A549 (cell line): ENCODE results near the gene AGRP. TPM values are rescaled to one million over a fixed set of nuclear protein-coding genes. Genes with fewer than 3 reads are reported as not detected.

Source experiments
- ATAC-seq, 2 experiments: fragments of 200-7000 bp in 1 of 2; fragments of >200 bp in 1 of 2; cut with Nextera tagmentation in 1 of 2; cut with Tn5 transposase in 1 of 2; 3 replicates each; pipeline versions ENCODE4 v1.8.0 to v1.9.1; 2018 to 2020; ENCODE audit warnings: mild to moderate bottlenecking in 1 of 2, moderate library complexity in 1 of 2
- CTCF ChIA-PET: fragments of 300-600 bp; sonication (Branson Sonifier 250); formaldehyde crosslinking; extraction: SDS; loops from one replicate; lab custom pipeline; 2021; ENCODE audit warnings: antibody characterized with exemption, inconsistent platforms; lab: Yijun Ruan, JAX
- POLR2A ChIA-PET: fragments of 350-600 bp; formaldehyde crosslinking; extraction: SDS; loops from one replicate; lab custom pipeline; 2021; ENCODE audit warnings: antibody characterized with exemption, inconsistent platforms; lab: Yijun Ruan, JAX
- DNase-seq, 2 experiments: peaks; one replicate each; pipeline versions ENCODE4 v3.0.0 to v3.0.0-alpha.2; 2011 to 2016; ENCODE audit warnings: low read depth in 1 of 2, low spot score in 1 of 2
- FAIRE-seq: peaks from 2 replicates; lab custom pipeline; 2011; peaks lifted over from hg19 to GRCh38; lab: Jason Lieb, UNC
- H3K27ac ChIP-seq, 2 experiments: fragments of >200 bp; sonication (Bioruptor Twin); formaldehyde crosslinking; 3 replicates each; pipeline ENCODE4 v1.5.1; 2016 to 2017
- H3K4me1 ChIP-seq: fragments of >200 bp; sonication (Bioruptor Twin); formaldehyde crosslinking; 3 replicates; pipeline ENCODE4 v1.6.1; 2016
- H3K4me2 ChIP-seq: fragments of >200 bp; sonication (Bioruptor Twin); formaldehyde crosslinking; 3 replicates; pipeline ENCODE4 v1.6.1; 2016
- H3K4me3 ChIP-seq: fragments of >200 bp; sonication (Bioruptor Twin); formaldehyde crosslinking; 3 replicates; pipeline ENCODE4 v1.5.1; 2016
- H3K9me3 ChIP-seq: fragments of >200 bp; sonication (Bioruptor Twin); formaldehyde crosslinking; 3 replicates; pipeline ENCODE4 v1.6.1; 2016
- BHLHE40 ChIP-seq: IDR thresholded peaks from 2 replicates; pipeline ENCODE4 v1.6.1; 2012; ENCODE audit warnings: low read depth, low read length, inconsistent platforms
- CEBPB ChIP-seq, 2 experiments: fragments of >200 bp in 1 of 2; sonication (Bioruptor Twin) in 1 of 2; formaldehyde crosslinking in 1 of 2; IDR thresholded peaks; 2 replicates each; pipeline ENCODE4 v1.6.1; 2012 to 2016
- CHD2 ChIP-seq: fragments of 150-350 bp; IDR thresholded peaks from 2 replicates; pipeline ENCODE4 v1.6.1; 2014; ENCODE audit warnings: low read length; ENCODE audit not compliant: partially characterized antibody
- CHD4 ChIP-seq: fragments of 200-600 bp; sonication (generic); IDR thresholded peaks from 2 replicates; pipeline ENCODE4 v1.6.1; 2016; ENCODE audit warnings: antibody characterized with exemption, mild to moderate bottlenecking, borderline replicate concordance
- EHMT2 ChIP-seq: fragments of 200-600 bp; sonication (generic); IDR thresholded peaks from 2 replicates; pipeline ENCODE4 v1.6.1; 2016; ENCODE audit warnings: antibody characterized with exemption, low read depth, mild to moderate bottlenecking, moderate library complexity
- EP300 ChIP-seq, 2 experiments: fragments of >200 bp; sonication (Bioruptor Twin); formaldehyde crosslinking; IDR thresholded peaks; 2 replicates in 1 of 2; 3 replicates in 1 of 2; pipeline ENCODE4 v1.6.1; 2016 to 2017
- HOXB13 ChIP-seq: fragments of 250-450 bp; sonication (Bioruptor Pico); IDR thresholded peaks from 2 replicates; pipeline ENCODE4 v1.5.0; 2020; ENCODE audit warnings: low read depth, mild to moderate bottlenecking, moderate library complexity
- MAFK ChIP-seq: fragments of 450-650 bp; IDR thresholded peaks from 2 replicates; pipeline ENCODE4 v1.6.1; 2014; ENCODE audit not compliant: partially characterized antibody
- NFE2L2 ChIP-seq: fragments of 150-350 bp; conservative IDR thresholded peaks from 2 replicates; pipeline ENCODE4 v1.6.1; 2014; ENCODE audit warnings: low read length
- RAD21 ChIP-seq, 2 experiments: fragments of >200 bp in 1 of 2; sonication (Bioruptor Twin) in 1 of 2; formaldehyde crosslinking in 1 of 2; IDR thresholded peaks in 1 of 2; conservative IDR thresholded peaks in 1 of 2; 2 replicates in 1 of 2; 3 replicates in 1 of 2; pipeline ENCODE4 v1.6.1; 2012 to 2018; ENCODE audit warnings: inconsistent platforms in 1 of 2
- RCOR1 ChIP-seq: fragments of 150-350 bp; IDR thresholded peaks from 2 replicates; pipeline ENCODE4 v1.6.1; 2014; ENCODE audit warnings: antibody characterized with exemption, low read length, low read depth
- SMC3 ChIP-seq: fragments of >200 bp; sonication (Bioruptor Twin); formaldehyde crosslinking; IDR thresholded peaks from 3 replicates; pipeline ENCODE4 v1.6.1; 2018; ENCODE audit warnings: inconsistent platforms
- ZFP36 ChIP-seq: fragments of 450-650 bp; IDR thresholded peaks from 2 replicates; pipeline ENCODE4 v1.6.1; 2014; ENCODE audit warnings: borderline replicate concordance; ENCODE audit not compliant: partially characterized antibody
- WGBS: methylation state at CpG from one replicate; pipeline ENCODE4 v1.1.6; 2017; ENCODE audit errors: missing lambda C conversion rate; 5-methylcytosine and 5-hydroxymethylcytosine counted together
- polyA plus RNA-seq, 4 experiments: library from polyadenylated mRNA; depleted of rRNA in 3 of 4; stranded (reverse); fragments of >200 nt; fragmentation: RNase III in 1 of 4; extraction: RNeasy Plus Mini Kit Qiagen cat#74134 plus additional on column Dnase treatment in 1 of 4; gene quantifications; 2 replicates in 3 of 4; 3 replicates in 1 of 4; pipeline ENCODE4 v1.2.3, GENCODE V29; 2011 to 2017
- TF ChIP-seq, protein P1 (sequence below): fragments of 250-450 bp; sonication (Bioruptor Pico); IDR thresholded peaks from 2 replicates; pipeline ENCODE4 v1.5.0; 2021; ENCODE audit warnings: mild to moderate bottlenecking, moderate library complexity, borderline replicate concordance
- TF ChIP-seq, protein P2 (sequence below): fragments of >200 bp; sonication (Bioruptor Twin); formaldehyde crosslinking; IDR thresholded peaks from 3 replicates; pipeline ENCODE4 v1.6.1; 2016
- TF ChIP-seq, protein P3 (sequence below): fragments of >200 bp; sonication (Bioruptor Twin); formaldehyde crosslinking; IDR thresholded peaks from 3 replicates; pipeline ENCODE4 v1.5.1; 2016
- TF ChIP-seq, protein P4 (sequence below): IDR thresholded peaks from 2 replicates; pipeline ENCODE4 v1.6.1; 2012; ENCODE audit warnings: low read depth, borderline replicate concordance
- TF ChIP-seq, protein P5 (sequence below): fragments of >200 bp; sonication (Bioruptor Twin); formaldehyde crosslinking; IDR thresholded peaks from 2 replicates; pipeline ENCODE4 v1.6.1; 2016

AGRP gene
- polyA plus RNA-seq, 2 of the 4 experiments (the other 2 are of a cell fraction): not detected

GRCh38 chr16:67463691-67464090 is 19.7 kb downstream of the AGRP start:
- DNase-seq: no peak
- H3K4me1 ChIP-seq: peaks cover 17% of the 10 kb centered on the region; the same call in 2 of the 3 replicates
- no peaks in the 10 kb centered on the region for H3K9me3 ChIP-seq
- no peak for ATAC-seq
- FAIRE-seq: no peak
- CTCF ChIA-PET: interaction anchor here (1.4 to 13.1 kb wide), 6 partner anchors 12 to 137 kb away, joined by 4 to 176 read pairs (median 30); partner anchors contain the start of genes KCTD19 and LRRC36
- H3K4me2 ChIP-seq: no peak overlapping the region
- TF ChIP-seq MAFK (no peak), CHD2 (no peak), HOXB13 (CRISPR knock-in tag) (no peak), NFE2L2 (no peak), RAD21 (conservative IDR thresholded peaks at IDR 0.05 in 1 of 2, IDR thresholded peaks at IDR 0.05 in 1 of 2) (no peak), BHLHE40 (no peak), CHD4 (no peak), SMC3 (no peak), RCOR1 (no peak), EP300 (IDR thresholded peaks at IDR 0.05) (no peak), CEBPB (IDR thresholded peaks at IDR 0.05) (no peak), EHMT2 (no peak), ZFP36 (no peak)
- TF ChIP-seq, protein P1, sequence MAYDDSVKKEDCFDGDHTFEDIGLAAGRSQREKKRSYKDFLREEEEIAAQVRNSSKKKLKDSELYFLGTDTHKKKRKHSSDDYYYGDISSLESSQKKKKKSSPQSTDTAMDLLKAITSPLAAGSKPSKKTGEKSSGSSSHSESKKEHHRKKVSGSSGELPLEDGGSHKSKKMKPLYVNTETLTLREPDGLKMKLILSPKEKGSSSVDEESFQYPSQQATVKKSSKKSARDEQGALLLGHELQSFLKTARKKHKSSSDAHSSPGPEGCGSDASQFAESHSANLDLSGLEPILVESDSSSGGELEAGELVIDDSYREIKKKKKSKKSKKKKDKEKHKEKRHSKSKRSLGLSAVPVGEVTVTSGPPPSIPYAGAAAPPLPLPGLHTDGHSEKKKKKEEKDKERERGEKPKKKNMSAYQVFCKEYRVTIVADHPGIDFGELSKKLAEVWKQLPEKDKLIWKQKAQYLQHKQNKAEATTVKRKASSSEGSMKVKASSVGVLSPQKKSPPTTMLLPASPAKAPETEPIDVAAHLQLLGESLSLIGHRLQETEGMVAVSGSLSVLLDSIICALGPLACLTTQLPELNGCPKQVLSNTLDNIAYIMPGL (CRISPR knock-in tag): no peak
- TF ChIP-seq, protein P2, sequence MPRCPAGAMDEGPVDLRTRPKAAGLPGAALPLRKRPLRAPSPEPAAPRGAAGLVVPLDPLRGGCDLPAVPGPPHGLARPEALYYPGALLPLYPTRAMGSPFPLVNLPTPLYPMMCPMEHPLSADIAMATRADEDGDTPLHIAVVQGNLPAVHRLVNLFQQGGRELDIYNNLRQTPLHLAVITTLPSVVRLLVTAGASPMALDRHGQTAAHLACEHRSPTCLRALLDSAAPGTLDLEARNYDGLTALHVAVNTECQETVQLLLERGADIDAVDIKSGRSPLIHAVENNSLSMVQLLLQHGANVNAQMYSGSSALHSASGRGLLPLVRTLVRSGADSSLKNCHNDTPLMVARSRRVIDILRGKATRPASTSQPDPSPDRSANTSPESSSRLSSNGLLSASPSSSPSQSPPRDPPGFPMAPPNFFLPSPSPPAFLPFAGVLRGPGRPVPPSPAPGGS: no peak
- TF ChIP-seq, protein P3, sequence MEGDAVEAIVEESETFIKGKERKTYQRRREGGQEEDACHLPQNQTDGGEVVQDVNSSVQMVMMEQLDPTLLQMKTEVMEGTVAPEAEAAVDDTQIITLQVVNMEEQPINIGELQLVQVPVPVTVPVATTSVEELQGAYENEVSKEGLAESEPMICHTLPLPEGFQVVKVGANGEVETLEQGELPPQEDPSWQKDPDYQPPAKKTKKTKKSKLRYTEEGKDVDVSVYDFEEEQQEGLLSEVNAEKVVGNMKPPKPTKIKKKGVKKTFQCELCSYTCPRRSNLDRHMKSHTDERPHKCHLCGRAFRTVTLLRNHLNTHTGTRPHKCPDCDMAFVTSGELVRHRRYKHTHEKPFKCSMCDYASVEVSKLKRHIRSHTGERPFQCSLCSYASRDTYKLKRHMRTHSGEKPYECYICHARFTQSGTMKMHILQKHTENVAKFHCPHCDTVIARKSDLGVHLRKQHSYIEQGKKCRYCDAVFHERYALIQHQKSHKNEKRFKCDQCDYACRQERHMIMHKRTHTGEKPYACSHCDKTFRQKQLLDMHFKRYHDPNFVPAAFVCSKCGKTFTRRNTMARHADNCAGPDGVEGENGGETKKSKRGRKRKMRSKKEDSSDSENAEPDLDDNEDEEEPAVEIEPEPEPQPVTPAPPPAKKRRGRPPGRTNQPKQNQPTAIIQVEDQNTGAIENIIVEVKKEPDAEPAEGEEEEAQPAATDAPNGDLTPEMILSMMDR: no peak
- TF ChIP-seq, protein P4, sequence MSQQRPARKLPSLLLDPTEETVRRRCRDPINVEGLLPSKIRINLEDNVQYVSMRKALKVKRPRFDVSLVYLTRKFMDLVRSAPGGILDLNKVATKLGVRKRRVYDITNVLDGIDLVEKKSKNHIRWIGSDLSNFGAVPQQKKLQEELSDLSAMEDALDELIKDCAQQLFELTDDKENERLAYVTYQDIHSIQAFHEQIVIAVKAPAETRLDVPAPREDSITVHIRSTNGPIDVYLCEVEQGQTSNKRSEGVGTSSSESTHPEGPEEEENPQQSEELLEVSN: no peak
- TF ChIP-seq, protein P5, sequence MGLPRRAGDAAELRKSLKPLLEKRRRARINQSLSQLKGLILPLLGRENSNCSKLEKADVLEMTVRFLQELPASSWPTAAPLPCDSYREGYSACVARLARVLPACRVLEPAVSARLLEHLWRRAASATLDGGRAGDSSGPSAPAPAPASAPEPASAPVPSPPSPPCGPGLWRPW: no peak
- TF ChIP-seq, all 56 proteins: peak for 0
- no peak overlapping the region for H3K4me3 ChIP-seq
- no peak overlapping the region for H3K27ac ChIP-seq
- POLR2A ChIA-PET: no interaction called here
- 78% methylated on average over 4 of the region's 4 CpGs for WGBS

- CTCF ChIA-PET: interaction anchor here (1.4 to 13.1 kb wide), 6 partner anchors 12 to 137 kb away, joined by 4 to 176 read pairs (median 22); partner anchors contain the start of genes KCTD19 and LRRC36
- Histone ChIP-seq H3K4me1 (peaks cover 17% of the 10 kb centered on the region; the same call in 2 of the 3 replicates), H3K4me3 (no peak overlapping the region)
- ATAC-seq: no peak
- 87% methylated on average over 5 of the region's 5 CpGs for WGBS
- peak; percentile 64 for TF ChIP-seq MAFK
- TF ChIP-seq, protein P3: no peak
- TF ChIP-seq, all 56 proteins: peak for 1
- no peak overlapping the region for H3K4me2 ChIP-seq
- DNase-seq: no peak
- no peaks in the 10 kb centered on the region for H3K9me3 ChIP-seq
- FAIRE-seq: no peak
- no peak overlapping the region; a peak in 1 of 6 replicates for H3K27ac ChIP-seq
- POLR2A ChIA-PET: no interaction called here
These were observed 20.3 kb downstream of the AGRP start for GRCh38 chr16:67463059-67463458.
